ENCODE measurements around the gene BICRA. TPM values are rescaled to one million over a fixed set of nuclear protein-coding genes. Genes with fewer than 3 reads are reported as not detected.

BICRA gene
- total and polyA plus RNA-seq, 2 experiments from 2014 or later, result 3.0 to 13.5 TPM

GRCh38 chr19:47686679-47687450 is 77.9 kb downstream of the BICRA start:
- no peaks in the 10 kb centered on the region for H3K9me3 ChIP-seq (ENCODE audit: low read depth)
- H3K27me3 ChIP-seq, result no peaks in the 10 kb centered on the region
- DNase-seq (ENCODE audit: low read depth in 1 of 2, low spot score in 1 of 2), result no peak
- no peak overlapping the region for H3K4me3 ChIP-seq
- no peak overlapping the region for H3K27ac ChIP-seq
- H3K4me1 ChIP-seq (ENCODE audit: low read depth), result no peaks in the 10 kb centered on the region
- no peaks in the 10 kb centered on the region for H3K36me3 ChIP-seq
- TF ChIP-seq CTCF (IDR thresholded peaks at IDR 0.05; ENCODE audit: low read depth, low read length), result no peak

- Histone ChIP-seq H3K4me1 (ENCODE audit: low read depth) (no peaks in the 10 kb centered on the region), H3K9me3 (ENCODE audit: low read depth) (no peaks in the 10 kb centered on the region), H3K27ac (peak overlapping the region; percentile 1), H3K4me3 (no peak overlapping the region), H3K36me3 (no peaks in the 10 kb centered on the region), H3K27me3 (no peaks in the 10 kb centered on the region)
- no peak for DNase-seq (ENCODE audit: low read depth in 1 of 2, low spot score in 1 of 2)
- no peak for TF ChIP-seq CTCF (IDR thresholded peaks at IDR 0.05; ENCODE audit: low read depth, low read length)
Observed at GRCh38 chr19:47687906-47688305, 79.0 kb downstream of the BICRA start.

- Histone ChIP-seq H3K9me3 (ENCODE audit: low read depth) (no peaks in the 10 kb centered on the region), H3K4me3 (no peak overlapping the region), H3K27ac (no peak overlapping the region), H3K36me3 (no peaks in the 10 kb centered on the region), H3K27me3 (no peaks in the 10 kb centered on the region), H3K4me1 (ENCODE audit: low read depth) (no peaks in the 10 kb centered on the region)
- TF ChIP-seq CTCF (IDR thresholded peaks at IDR 0.05; ENCODE audit: low read depth, low read length), result no peak
- no peak for DNase-seq (ENCODE audit: low read depth in 1 of 2, low spot score in 1 of 2)
Observed at GRCh38 chr19:47691090-47691489, 82.2 kb downstream of the BICRA start.

GRCh38 chr19:47691782-47692181 is 82.8 kb downstream of the BICRA start:
- Histone ChIP-seq H3K27ac (no peak overlapping the region), H3K9me3 (ENCODE audit: low read depth) (no peaks in the 10 kb centered on the region), H3K27me3 (no peaks in the 10 kb centered on the region), H3K36me3 (no peaks in the 10 kb centered on the region), H3K4me1 (ENCODE audit: low read depth) (no peaks in the 10 kb centered on the region), H3K4me3 (no peak overlapping the region)
- DNase-seq (ENCODE audit: low read depth in 1 of 2, low spot score in 1 of 2), result no peak
- TF ChIP-seq CTCF (IDR thresholded peaks at IDR 0.05; ENCODE audit: low read depth, low read length), result no peak

GRCh38 chr19:47693489-47693888 is 84.6 kb downstream of the BICRA start:
- no peak overlapping the region for H3K27ac ChIP-seq
- TF ChIP-seq CTCF (IDR thresholded peaks at IDR 0.05; ENCODE audit: low read depth, low read length), result peak; percentile 7
- no peak overlapping the region for H3K4me3 ChIP-seq
- H3K27me3 ChIP-seq, result no peaks in the 10 kb centered on the region
- no peaks in the 10 kb centered on the region for H3K36me3 ChIP-seq
- H3K9me3 ChIP-seq (ENCODE audit: low read depth), result no peaks in the 10 kb centered on the region
- no peak for DNase-seq (ENCODE audit: low read depth in 1 of 2, low spot score in 1 of 2)
- H3K4me1 ChIP-seq (ENCODE audit: low read depth), result no peaks in the 10 kb centered on the region

Measured in cardiac muscle cell (in vitro differentiated cells and primary cell).